ENCODE data around the gene DDX25.

The DDX25 gene

DNA sequence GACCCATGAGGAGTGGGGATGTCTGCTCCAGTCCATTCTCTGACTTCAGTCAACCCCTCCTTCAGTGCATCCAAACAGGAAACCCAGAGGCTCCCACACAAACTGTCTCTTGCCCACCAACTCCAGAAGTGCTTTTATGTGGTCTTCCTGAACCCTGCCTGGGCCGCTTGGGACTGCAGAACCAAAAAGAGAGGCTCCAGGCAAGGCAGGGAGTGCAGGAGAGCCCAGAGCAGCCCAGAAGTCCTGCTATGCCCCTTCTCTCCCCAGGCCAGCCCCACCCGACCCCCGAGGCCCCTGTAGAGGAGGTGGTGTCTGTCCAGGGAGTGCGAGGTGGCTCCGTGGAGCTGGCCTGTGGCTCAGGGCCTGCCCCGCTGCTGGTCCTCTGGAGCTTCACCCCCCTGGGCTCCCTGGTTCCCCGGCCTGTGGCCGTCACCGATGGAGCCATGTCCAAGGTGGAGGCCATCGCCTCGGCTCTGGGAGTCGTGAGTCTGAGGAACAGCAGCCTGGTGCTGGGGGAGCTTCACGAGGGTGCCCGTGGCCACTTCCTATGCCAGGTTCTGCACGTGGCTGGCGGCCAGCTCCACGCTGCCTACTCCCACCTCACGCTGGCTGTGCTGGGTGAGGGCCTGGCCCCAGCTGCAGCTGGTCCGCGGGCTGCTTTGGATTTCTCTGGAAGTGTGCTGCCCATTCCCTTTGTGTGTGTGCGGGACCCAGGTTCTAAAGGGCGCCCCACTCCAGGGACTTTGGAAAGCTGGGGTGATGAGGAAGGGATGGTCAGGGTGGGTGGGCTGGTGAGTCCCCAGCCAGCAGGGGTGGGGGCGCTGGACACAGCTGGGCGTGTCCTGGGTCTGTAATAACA lies 43.3 kb downstream of the DDX25 start:
- Histone ChIP-seq H3K4me1 (ENCODE audit: control insufficient read depth, insufficient read depth, low read length) (peaks cover 20% of the 10 kb centered on the region), H3K4me3 (ENCODE audit: low read length) (no peak overlapping the region), H3K36me3 (ENCODE audit: control insufficient read depth, insufficient read depth, low read length, severe bottlenecking) (no peaks in the 10 kb centered on the region), H3K9ac (ENCODE audit: low read length) (no peak overlapping the region), H3K9me3 (ENCODE audit: control insufficient read depth, low read length) (no peaks in the 10 kb centered on the region), H3K27me3 (replicated peaks; ENCODE audit: control insufficient read depth, insufficient read depth, low read length) (no peaks in the 10 kb centered on the region)
- no peak for DNase-seq (ENCODE audit: low read depth)

DNA sequence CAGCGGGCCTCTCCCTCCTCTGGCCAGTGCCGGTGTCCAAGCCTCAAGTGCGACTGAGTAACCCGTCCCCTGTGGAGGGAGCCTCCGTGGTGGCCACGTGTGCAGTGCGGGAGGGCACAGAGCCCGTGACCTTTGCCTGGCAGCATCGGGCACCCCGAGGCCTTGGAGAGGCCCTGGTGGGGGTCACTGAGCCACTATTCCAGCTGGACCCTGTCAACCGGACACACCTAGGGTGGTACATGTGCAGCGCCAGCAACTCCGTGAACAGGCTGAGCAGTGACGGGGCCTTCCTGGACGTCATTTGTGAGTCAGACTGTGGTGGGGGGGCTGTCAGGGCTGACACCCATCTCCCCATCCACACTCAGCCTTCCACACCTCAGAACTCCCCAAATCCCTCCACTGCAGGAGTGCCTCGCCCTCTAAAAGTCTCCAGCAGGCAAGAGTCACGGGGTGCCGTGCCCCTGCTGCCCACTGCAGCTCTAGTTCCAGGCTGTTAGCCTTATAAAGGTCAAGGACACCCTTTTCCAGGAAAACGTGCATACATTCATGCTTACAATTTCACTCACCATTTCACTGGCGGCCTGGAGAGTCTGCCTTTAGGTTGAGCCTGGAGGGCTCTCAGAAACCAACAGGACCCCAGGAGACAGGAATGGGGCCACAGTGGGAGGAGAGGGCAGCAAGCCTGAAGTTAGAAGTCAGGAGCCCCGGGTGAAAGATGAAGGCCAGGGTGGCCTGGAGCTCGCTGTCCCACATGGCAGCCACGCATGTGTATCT lies 44.2 kb downstream of the DDX25 start:
- Histone ChIP-seq H3K4me3 (ENCODE audit: low read length) (no peak overlapping the region), H3K4me1 (ENCODE audit: control insufficient read depth, insufficient read depth, low read length) (peaks cover 28% of the 10 kb centered on the region), H3K36me3 (ENCODE audit: control insufficient read depth, insufficient read depth, low read length, severe bottlenecking) (no peaks in the 10 kb centered on the region), H3K9me3 (ENCODE audit: control insufficient read depth, low read length) (no peaks in the 10 kb centered on the region), H3K27me3 (replicated peaks; ENCODE audit: control insufficient read depth, insufficient read depth, low read length) (no peaks in the 10 kb centered on the region), H3K9ac (ENCODE audit: low read length) (no peak overlapping the region)
- no peak for DNase-seq (ENCODE audit: low read depth)

DNA sequence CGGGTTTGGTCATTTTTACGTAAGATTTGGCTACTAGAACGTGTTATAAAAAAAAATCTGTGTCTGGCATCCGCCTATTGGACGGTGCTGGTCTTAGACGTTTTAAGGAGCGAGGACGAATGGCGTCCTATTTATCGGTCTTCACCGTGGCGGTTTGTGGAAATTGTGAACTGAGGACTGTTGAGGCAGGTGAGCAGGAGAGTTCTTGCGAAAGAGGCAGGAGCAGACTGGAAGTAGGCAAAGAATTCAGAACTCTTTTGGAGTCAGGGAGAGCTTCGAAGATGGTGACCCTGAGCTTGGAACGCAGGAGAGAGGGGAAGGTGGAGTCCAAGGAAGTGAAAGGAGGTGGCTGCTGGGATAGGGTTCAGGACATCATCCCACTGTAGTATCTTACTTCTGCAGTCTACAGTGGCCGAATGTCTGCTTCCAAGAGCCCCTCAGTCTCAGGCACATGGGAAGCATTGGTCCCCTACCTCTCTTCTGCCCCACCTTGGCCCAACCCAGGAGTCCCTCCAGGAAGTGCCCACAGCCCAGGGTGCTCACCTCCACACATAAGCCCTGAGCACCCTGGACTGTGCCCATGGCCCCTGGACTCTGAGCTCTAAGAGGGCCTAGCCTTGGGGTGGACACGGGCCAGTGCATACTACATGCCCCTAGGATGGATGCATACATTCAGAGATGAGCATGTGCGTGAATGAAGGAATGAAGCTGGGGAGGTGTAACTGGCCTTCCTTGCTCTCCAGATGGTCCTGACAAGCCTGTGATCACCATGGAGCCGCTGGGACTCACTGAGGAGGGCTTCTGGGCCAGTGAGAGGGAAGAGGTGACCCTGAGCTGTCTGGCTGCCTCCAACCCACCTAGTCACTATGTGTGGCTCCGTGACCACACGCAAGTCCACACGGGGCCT lies 45.2 kb downstream of the DDX25 start:
- Histone ChIP-seq H3K27me3 (replicated peaks; ENCODE audit: control insufficient read depth, insufficient read depth, low read length) (no peaks in the 10 kb centered on the region), H3K4me3 (ENCODE audit: low read length) (no peak overlapping the region), H3K9ac (ENCODE audit: low read length) (no peak overlapping the region), H3K4me1 (ENCODE audit: control insufficient read depth, insufficient read depth, low read length) (peaks cover 30% of the 10 kb centered on the region), H3K36me3 (ENCODE audit: control insufficient read depth, insufficient read depth, low read length, severe bottlenecking) (peaks cover 5% of the 10 kb centered on the region), H3K9me3 (ENCODE audit: control insufficient read depth, low read length) (no peaks in the 10 kb centered on the region)
- no peak for DNase-seq (ENCODE audit: low read depth)

DNA sequence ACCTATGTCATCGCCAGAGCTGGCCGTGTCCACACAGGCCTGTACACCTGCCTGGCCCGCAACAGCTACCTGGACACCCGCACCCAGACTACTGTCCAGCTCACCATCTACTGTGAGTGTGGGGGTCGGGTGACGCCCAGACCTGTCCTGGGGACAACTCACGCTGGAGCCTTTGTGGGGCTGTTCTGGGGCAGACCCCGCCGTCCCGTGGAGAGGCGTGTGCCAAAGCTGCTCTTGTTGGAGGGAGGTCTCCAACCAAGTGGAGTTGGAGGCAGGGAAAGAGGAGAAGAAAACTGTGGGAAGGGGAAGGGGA lies 45.8 kb downstream of the DDX25 start:
- Histone ChIP-seq H3K4me1 (ENCODE audit: control insufficient read depth, insufficient read depth, low read length) (peaks cover 30% of the 10 kb centered on the region), H3K9ac (ENCODE audit: low read length) (no peak overlapping the region), H3K4me3 (ENCODE audit: low read length) (no peak overlapping the region), H3K9me3 (ENCODE audit: control insufficient read depth, low read length) (no peaks in the 10 kb centered on the region), H3K27me3 (replicated peaks; ENCODE audit: control insufficient read depth, insufficient read depth, low read length) (no peaks in the 10 kb centered on the region), H3K36me3 (ENCODE audit: control insufficient read depth, insufficient read depth, low read length, severe bottlenecking) (peaks cover 6% of the 10 kb centered on the region)
- DNase-seq (ENCODE audit: low read depth), result no peak

DNA sequence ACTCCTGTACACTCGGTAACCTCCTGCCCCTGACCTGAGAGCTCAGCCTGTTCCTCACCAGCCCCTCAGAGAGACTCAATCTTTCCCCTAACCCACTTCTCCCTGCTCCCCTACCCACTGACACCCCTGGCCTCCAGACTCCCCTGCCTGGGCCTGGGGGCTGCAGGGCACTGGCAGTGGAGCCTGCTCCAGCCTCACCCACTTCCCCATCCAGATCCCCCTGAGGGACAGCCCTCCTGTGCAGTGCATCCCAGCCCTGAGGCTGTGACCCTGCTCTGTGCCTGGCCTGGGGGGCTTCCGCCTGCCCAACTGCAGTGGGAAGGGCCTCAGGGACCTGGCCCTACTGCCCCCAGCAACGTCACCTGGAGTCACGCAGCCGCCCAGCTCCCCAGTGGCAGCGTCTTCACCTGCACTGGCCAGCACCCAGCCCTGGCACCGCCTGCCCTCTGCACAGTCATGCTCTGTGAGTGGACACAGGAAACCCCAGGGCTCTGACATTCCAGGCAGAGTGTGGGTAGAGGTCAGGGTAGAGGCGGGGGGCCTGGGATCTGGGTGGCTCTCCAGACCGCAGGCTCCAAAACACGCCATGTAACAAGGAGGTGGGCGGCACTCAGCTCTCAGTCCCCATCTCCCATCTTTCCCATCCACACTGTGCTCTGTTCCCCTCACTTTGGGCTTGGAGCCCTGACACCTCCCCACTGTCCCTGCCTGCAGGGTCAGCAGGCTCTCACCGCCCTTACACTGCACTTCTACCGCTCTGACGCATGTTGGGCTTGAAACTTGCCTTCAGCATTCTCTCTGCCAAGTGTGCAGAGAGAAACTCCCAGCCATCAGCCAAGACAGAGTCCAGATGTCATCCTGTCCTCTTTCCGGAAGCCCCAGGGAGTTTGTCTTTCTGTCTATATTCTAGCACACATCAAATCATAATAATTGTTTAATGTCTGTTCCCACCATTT lies 46.7 kb downstream of the DDX25 start:
- peak; percentile 17 for DNase-seq (ENCODE audit: low read depth)
- no peaks in the 10 kb centered on the region for H3K27me3 ChIP-seq (replicated peaks; ENCODE audit: control insufficient read depth, insufficient read depth, low read length)

DNA sequence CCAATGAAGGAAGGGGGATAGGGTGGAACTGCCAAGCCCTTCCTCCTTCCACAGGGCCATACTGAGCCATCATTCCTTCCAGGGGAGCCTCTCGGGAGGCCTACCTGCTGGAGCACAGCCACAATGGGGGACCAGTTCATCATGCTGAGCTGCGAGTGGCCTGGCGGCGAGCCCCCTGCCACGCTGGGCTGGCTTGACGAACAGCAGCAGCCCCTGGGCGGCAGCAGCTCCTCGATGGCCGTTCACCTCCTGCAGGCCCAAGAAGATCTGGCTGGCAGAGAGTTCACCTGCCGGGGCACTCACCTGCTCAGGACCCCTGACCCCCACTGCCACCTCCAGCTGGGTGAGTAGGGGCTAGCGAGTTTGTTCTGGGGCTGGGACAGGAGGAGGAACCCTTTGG lies 47.4 kb downstream of the DDX25 start:
- Histone ChIP-seq H3K4me1 (ENCODE audit: control insufficient read depth, insufficient read depth, low read length) (peaks cover 40% of the 10 kb centered on the region), H3K9ac (ENCODE audit: low read length) (no peak overlapping the region), H3K27me3 (replicated peaks; ENCODE audit: control insufficient read depth, insufficient read depth, low read length) (no peaks in the 10 kb centered on the region), H3K36me3 (ENCODE audit: control insufficient read depth, insufficient read depth, low read length, severe bottlenecking) (peaks cover 16% of the 10 kb centered on the region), H3K9me3 (ENCODE audit: control insufficient read depth, low read length) (no peaks in the 10 kb centered on the region), H3K4me3 (ENCODE audit: low read length) (no peak overlapping the region)
- no peak for DNase-seq (ENCODE audit: low read depth)

More for the DNA sequence above, 46.7 kb downstream of the DDX25 start:
- Histone ChIP-seq H3K4me3 (ENCODE audit: low read length) (no peak overlapping the region), H3K36me3 (ENCODE audit: control insufficient read depth, insufficient read depth, low read length, severe bottlenecking) (peaks cover 14% of the 10 kb centered on the region), H3K9ac (ENCODE audit: low read length) (peak overlapping the region; percentile 7), H3K4me1 (ENCODE audit: control insufficient read depth, insufficient read depth, low read length) (peaks cover 33% of the 10 kb centered on the region), H3K9me3 (ENCODE audit: control insufficient read depth, low read length) (no peaks in the 10 kb centered on the region)

GRCh38 chr11:125952559-125952958 lies 48.3 kb downstream of the DDX25 start:
- no peak overlapping the region for H3K4me3 ChIP-seq (ENCODE audit: low read length)
- peaks cover 20% of the 10 kb centered on the region for H3K36me3 ChIP-seq (ENCODE audit: control insufficient read depth, insufficient read depth, low read length, severe bottlenecking)
- H3K9ac ChIP-seq (ENCODE audit: low read length), result peak overlapping the region; percentile 7
- no peaks in the 10 kb centered on the region for H3K9me3 ChIP-seq (ENCODE audit: control insufficient read depth, low read length)
- H3K4me1 ChIP-seq (ENCODE audit: control insufficient read depth, insufficient read depth, low read length), result peaks cover 48% of the 10 kb centered on the region
- no peak for DNase-seq (ENCODE audit: low read depth)
- no peaks in the 10 kb centered on the region for H3K27me3 ChIP-seq (replicated peaks; ENCODE audit: control insufficient read depth, insufficient read depth, low read length)

DNA sequence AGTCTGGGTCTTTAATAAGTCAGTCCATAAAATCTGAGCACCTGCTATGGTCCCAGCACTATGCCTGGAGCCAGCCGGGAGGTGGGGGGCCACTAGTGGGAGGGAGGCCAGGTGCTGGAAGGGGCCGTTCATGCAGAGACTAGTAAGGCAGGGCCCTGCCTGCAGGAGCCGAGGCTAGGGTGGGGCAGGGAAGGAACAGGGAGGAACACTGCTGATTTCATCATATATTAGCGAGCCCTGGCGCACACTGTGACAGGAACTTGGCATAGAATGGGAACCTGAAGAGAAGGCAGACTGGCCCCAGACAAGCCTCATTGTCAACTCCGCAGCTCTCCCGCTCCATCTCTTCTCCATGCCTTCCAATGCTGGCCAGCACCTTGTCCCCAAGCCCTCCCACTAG lies 48.7 kb downstream of the DDX25 start:
- Histone ChIP-seq H3K9ac (ENCODE audit: low read length) (peak overlapping the region; percentile 7), H3K36me3 (ENCODE audit: control insufficient read depth, insufficient read depth, low read length, severe bottlenecking) (peaks cover 24% of the 10 kb centered on the region), H3K4me3 (ENCODE audit: low read length) (no peak overlapping the region), H3K27me3 (replicated peaks; ENCODE audit: control insufficient read depth, insufficient read depth, low read length) (no peaks in the 10 kb centered on the region), H3K9me3 (ENCODE audit: control insufficient read depth, low read length) (no peaks in the 10 kb centered on the region), H3K4me1 (ENCODE audit: control insufficient read depth, insufficient read depth, low read length) (peaks cover 52% of the 10 kb centered on the region)
- DNase-seq (ENCODE audit: low read depth), result peak; percentile 6

- H3K36me3 ChIP-seq (ENCODE audit: control insufficient read depth, insufficient read depth, low read length, severe bottlenecking), result peaks cover 27% of the 10 kb centered on the region
- H3K4me1 ChIP-seq (ENCODE audit: control insufficient read depth, insufficient read depth, low read length), result peaks cover 55% of the 10 kb centered on the region
- no peak for DNase-seq (ENCODE audit: low read depth)
- H3K9me3 ChIP-seq (ENCODE audit: control insufficient read depth, low read length), result no peaks in the 10 kb centered on the region
- no peaks in the 10 kb centered on the region for H3K27me3 ChIP-seq (replicated peaks; ENCODE audit: control insufficient read depth, insufficient read depth, low read length)
- no peak overlapping the region for H3K9ac ChIP-seq (ENCODE audit: low read length)
- no peak overlapping the region for H3K4me3 ChIP-seq (ENCODE audit: low read length)
Measured at GRCh38 chr11:125953401-125953935, 49.2 kb downstream of the DDX25 start.
